Muscle layer of duodenum (tissue), 2 donors: ENCODE data around the gene VKORC1.

ENCODE experiments used
- H3K27ac ChIP-seq: one replicate; pipeline ENCODE4 v1.7.0; 2013; ENCODE audit warnings: mild to moderate bottlenecking, low read length
- H3K27me3 ChIP-seq: one replicate; pipeline ENCODE4 v1.7.0; 2013; ENCODE audit warnings: low read depth, mild to moderate bottlenecking, control low read depth, low read length
- H3K36me3 ChIP-seq, 2 donors: one replicate each; pipeline ENCODE4 v1.7.0; 2013; ENCODE audit warnings: low read length in 2 of 2, control low read depth in 1 of 2, mild to moderate bottlenecking in 1 of 2; ENCODE audit not compliant: insufficient read depth in 2 of 2, control insufficient read depth in 1 of 2
- H3K4me1 ChIP-seq, 2 donors: one replicate each; pipeline ENCODE4 v1.7.0; 2013; ENCODE audit warnings: low read length in 2 of 2, mild to moderate bottlenecking in 2 of 2, control low read depth in 1 of 2, moderate library complexity in 1 of 2; ENCODE audit not compliant: insufficient read depth in 2 of 2, control insufficient read depth in 1 of 2
- H3K4me3 ChIP-seq, 2 donors: one replicate each; pipeline ENCODE4 v1.7.0; 2013; ENCODE audit warnings: low read length in 2 of 2, low read depth in 1 of 2, mild to moderate bottlenecking in 1 of 2
- H3K9me3 ChIP-seq, 2 donors: one replicate each; pipeline ENCODE4 v1.7.0; 2013; ENCODE audit warnings: low read length in 2 of 2, control low read depth in 1 of 2, mild to moderate bottlenecking in 1 of 2; ENCODE audit not compliant: control insufficient read depth in 1 of 2
- donor health status: healthy.

Gene VKORC1

GRCh38 chr16:31085411-31085810, 9.2 kb downstream of the VKORC1 start:
- Histone ChIP-seq H3K9me3 (no peaks in the 10 kb centered on the region), H3K27me3 (no peaks in the 10 kb centered on the region), H3K36me3 (peaks cover 8 to 65% of the 10 kb centered on the region in 2 donors), H3K27ac (no peak overlapping the region), H3K4me1 (peaks cover 0 to 10% of the 10 kb centered on the region in 2 donors), H3K4me3 (no peak overlapping the region)

DNA sequence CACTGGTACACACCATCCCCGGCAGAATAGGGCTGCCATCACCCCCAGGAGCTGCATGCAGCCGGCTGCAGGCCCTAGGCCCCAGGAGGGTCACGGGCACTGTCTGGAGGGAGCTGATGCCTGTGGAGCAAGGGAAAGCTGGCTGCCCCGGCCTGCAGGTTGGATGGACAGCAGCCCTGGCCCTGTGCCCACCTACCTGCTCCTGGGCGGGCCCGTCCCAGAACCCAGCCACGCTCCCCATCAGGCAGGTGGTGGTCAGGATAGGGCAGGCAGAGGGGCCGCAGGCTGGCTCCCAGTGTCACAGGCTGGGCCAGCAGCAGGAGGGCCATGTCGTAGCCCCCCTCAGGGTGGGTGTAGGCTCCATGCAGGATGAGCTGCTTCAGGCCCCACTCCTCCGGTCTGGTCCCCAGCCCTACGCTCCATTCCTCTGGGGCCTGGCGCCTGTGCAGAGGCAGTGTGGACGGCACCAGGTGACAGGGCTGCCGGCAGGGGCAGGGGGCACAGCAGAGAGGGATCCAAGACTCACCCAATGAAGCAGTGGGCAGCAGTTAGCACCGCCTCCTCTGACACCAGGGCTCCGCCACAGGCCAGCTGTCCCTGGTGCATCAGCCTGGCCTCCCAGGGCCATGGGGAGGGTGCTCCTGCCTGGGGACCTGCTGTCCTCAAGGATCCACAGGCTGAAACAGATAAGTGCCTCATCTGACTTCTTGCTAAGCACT, 9.9 kb downstream of the VKORC1 start:
- H3K4me3 ChIP-seq: no peak overlapping the region
- H3K9me3 ChIP-seq: no peaks in the 10 kb centered on the region
- H3K27me3 ChIP-seq: no peaks in the 10 kb centered on the region
- H3K4me1 ChIP-seq: peaks cover 0 to 10% of the 10 kb centered on the region in 2 donors
- H3K36me3 ChIP-seq: peaks cover 8 to 70% of the 10 kb centered on the region in 2 donors
- H3K27ac ChIP-seq: no peak overlapping the region

GRCh38 chr16:31083981-31084380, 10.6 kb downstream of the VKORC1 start:
- Histone ChIP-seq H3K4me3 (no peak overlapping the region), H3K4me1 (peaks cover 0 to 10% of the 10 kb centered on the region in 2 donors), H3K27me3 (no peaks in the 10 kb centered on the region), H3K27ac (no peak overlapping the region), H3K36me3 (peaks cover 12 to 73% of the 10 kb centered on the region in 2 donors), H3K9me3 (no peaks in the 10 kb centered on the region)

- Histone ChIP-seq H3K27me3 (no peaks in the 10 kb centered on the region), H3K27ac (no peak overlapping the region), H3K9me3 (no peaks in the 10 kb centered on the region), H3K36me3 (peaks cover 16 to 76% of the 10 kb centered on the region in 2 donors), H3K4me3 (no peak overlapping the region), H3K4me1 (peaks cover 0 to 10% of the 10 kb centered on the region in 2 donors)
Observed at GRCh38 chr16:31083556-31083955, 11.0 kb downstream of the VKORC1 start.

GRCh38 chr16:31083081-31083480, 11.5 kb downstream of the VKORC1 start:
- Histone ChIP-seq H3K36me3 (peaks cover 19 to 81% of the 10 kb centered on the region in 2 donors), H3K27ac (no peak overlapping the region), H3K9me3 (no peaks in the 10 kb centered on the region), H3K4me1 (peaks cover 0 to 10% of the 10 kb centered on the region in 2 donors), H3K4me3 (no peak overlapping the region), H3K27me3 (no peaks in the 10 kb centered on the region)

DNA sequence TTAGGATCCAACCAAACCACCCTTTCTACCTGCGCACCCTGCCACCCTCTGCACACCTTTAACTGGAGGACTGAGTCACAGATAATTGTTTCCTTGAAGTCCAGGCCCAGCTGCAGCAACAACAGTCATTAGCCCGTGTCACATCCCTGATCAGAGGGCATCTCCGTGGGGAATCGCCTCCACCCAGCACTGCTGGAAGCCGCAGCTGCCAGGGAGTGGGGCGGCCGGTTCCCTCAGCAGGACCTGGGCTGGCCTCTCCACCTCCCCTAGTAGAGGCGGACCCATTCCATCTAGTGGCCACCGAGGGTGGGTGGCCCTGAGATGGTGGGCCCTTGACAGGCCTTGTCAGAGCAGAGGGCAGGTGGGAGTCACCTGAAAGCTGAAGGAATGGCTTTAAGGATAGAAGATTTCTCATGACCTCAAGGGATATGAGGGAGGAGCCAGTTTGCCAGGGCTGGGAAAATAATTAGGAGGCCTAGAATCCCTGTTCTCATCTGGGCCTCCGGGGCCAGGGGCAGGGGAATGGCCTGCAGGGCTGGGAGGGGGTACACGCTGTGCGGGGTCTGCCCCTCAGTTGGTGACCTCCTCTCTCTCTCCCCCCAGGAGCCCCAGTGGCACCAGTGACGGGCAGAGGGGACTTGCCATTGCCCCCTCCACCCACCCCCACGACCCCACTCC, 12.1 kb downstream of the VKORC1 start:
- peaks cover 21 to 85% of the 10 kb centered on the region in 2 donors for H3K36me3 ChIP-seq
- no peak overlapping the region for H3K4me3 ChIP-seq
- no peaks in the 10 kb centered on the region for H3K27me3 ChIP-seq
- H3K9me3 ChIP-seq: no peaks in the 10 kb centered on the region
- H3K4me1 ChIP-seq: peaks cover 0 to 10% of the 10 kb centered on the region in 2 donors
- no peak overlapping the region for H3K27ac ChIP-seq

- peaks cover 0 to 10% of the 10 kb centered on the region in 2 donors for H3K4me1 ChIP-seq
- no peak overlapping the region for H3K4me3 ChIP-seq
- no peaks in the 10 kb centered on the region for H3K9me3 ChIP-seq
- peaks cover 29 to 85% of the 10 kb centered on the region in 2 donors for H3K36me3 ChIP-seq
- no peaks in the 10 kb centered on the region for H3K27me3 ChIP-seq
- H3K27ac ChIP-seq: no peak overlapping the region
Observed at GRCh38 chr16:31081428-31082351, 12.9 kb downstream of the VKORC1 start.

- no peak overlapping the region for H3K4me3 ChIP-seq
- H3K27me3 ChIP-seq: no peaks in the 10 kb centered on the region
- peaks cover 30 to 86% of the 10 kb centered on the region in 2 donors for H3K36me3 ChIP-seq
- H3K4me1 ChIP-seq: peaks cover under 1 to 15% of the 10 kb centered on the region in 2 donors
- no peaks in the 10 kb centered on the region for H3K9me3 ChIP-seq
- H3K27ac ChIP-seq: no peak overlapping the region
Observed at GRCh38 chr16:31080756-31081419, 13.7 kb downstream of the VKORC1 start.

- H3K27me3 ChIP-seq: no peaks in the 10 kb centered on the region
- peaks cover 30 to 79% of the 10 kb centered on the region in 2 donors for H3K36me3 ChIP-seq
- H3K4me1 ChIP-seq: peaks cover 4 to 22% of the 10 kb centered on the region in 2 donors
- H3K27ac ChIP-seq: no peak overlapping the region
- H3K4me3 ChIP-seq: no peak overlapping the region
- H3K9me3 ChIP-seq: no peaks in the 10 kb centered on the region
Observed at GRCh38 chr16:31080035-31080629, 14.5 kb downstream of the VKORC1 start.

GRCh38 chr16:31079342-31079944, 15.2 kb downstream of the VKORC1 start:
- Histone ChIP-seq H3K27ac (no peak overlapping the region), H3K27me3 (no peaks in the 10 kb centered on the region), H3K4me1 (peaks cover 4 to 29% of the 10 kb centered on the region in 2 donors), H3K36me3 (peaks cover 30 to 73% of the 10 kb centered on the region in 2 donors), H3K4me3 (no peak overlapping the region), H3K9me3 (no peaks in the 10 kb centered on the region)
